SK-N-SH (cell line): Measurements from ENCODE around the gene SBF2. TPM values are rescaled to one million over a fixed set of nuclear protein-coding genes. Genes with fewer than 3 reads are reported as not detected.

Source experiments
- CTCF ChIA-PET: fragments of 300-600, 350-600 bp; formaldehyde crosslinking; extraction: SDS; loops from one replicate; lab custom pipeline; 2021; lab: Yijun Ruan, JAX
- POLR2A ChIA-PET: fragments of 350-600 bp; sonication (Branson Sonifier 250); formaldehyde crosslinking; extraction: SDS; loops from one replicate; lab custom pipeline; 2020; ENCODE audit warnings: antibody characterized with exemption, inconsistent platforms; lab: Yijun Ruan, JAX
- DNase-seq: peaks from one replicate; pipeline ENCODE4 v3.0.0; 2012
- H2AFZ ChIP-seq: fragments of 200-600 bp; sonication (generic); 2 replicates; pipeline ENCODE4 v1.8.1; 2016; ENCODE audit warnings: antibody characterized with exemption, mild to moderate bottlenecking, low read depth
- H3F3A ChIP-seq: fragments of 200-600 bp; sonication (generic); replicated peaks from 2 replicates; pipeline ENCODE3; 2016; ENCODE audit warnings: antibody characterized with exemption, mild to moderate bottlenecking; ENCODE audit not compliant: insufficient read depth
- H3K27ac ChIP-seq, 2 experiments: fragments of 200-500 bp in 1 of 2; fragments of 200-600 bp in 1 of 2; sonication (Bioruptor generic) in 1 of 2; sonication (generic), shearing (Covaris generic) in 1 of 2; 2 replicates each; pipeline versions ENCODE4 v1.5.1 to v1.6.1; 2014 to 2016; ENCODE audit warnings: low read depth in 2 of 2, inconsistent platforms in 1 of 2, low read length in 1 of 2, mild to moderate bottlenecking in 1 of 2, mixed read lengths in 1 of 2
- H3K27me3 ChIP-seq: fragments of 200-600 bp; sonication (generic), shearing (Covaris generic); 2 replicates; pipeline ENCODE4 v1.6.1; 2016; ENCODE audit warnings: mixed run types; ENCODE audit not compliant: insufficient read depth
- H3K36me3 ChIP-seq, 2 experiments: fragments of 200-500 bp in 1 of 2; fragments of 200-600 bp in 1 of 2; sonication (Bioruptor generic) in 1 of 2; sonication (generic) in 1 of 2; replicated peaks in 1 of 2; 2 replicates each; pipeline versions ENCODE3 to v1.5.1; 2014 to 2016; ENCODE audit warnings: low read length in 1 of 2, mild to moderate bottlenecking in 1 of 2; ENCODE audit not compliant: insufficient read depth in 2 of 2, control insufficient read depth in 1 of 2
- H3K4me1 ChIP-seq, 2 experiments: fragments of 200-500 bp in 1 of 2; fragments of 200-600 bp in 1 of 2; sonication (Bioruptor generic) in 1 of 2; sonication (generic), shearing (Covaris generic) in 1 of 2; 2 replicates each; pipeline versions ENCODE4 v1.5.1 to v1.6.1; 2014 to 2016; ENCODE audit warnings: low read depth in 1 of 2, low read length in 1 of 2, mixed run types in 1 of 2; ENCODE audit not compliant: insufficient read depth in 2 of 2, control insufficient read depth in 1 of 2
- H3K4me2 ChIP-seq: fragments of 200-600 bp; sonication (generic), shearing (Covaris generic); 2 replicates; pipeline ENCODE4 v1.6.1; 2017; ENCODE audit warnings: mixed run types
- H3K4me3 ChIP-seq, 2 experiments: fragments of 200-500 bp in 1 of 2; fragments of 200-600 bp in 1 of 2; sonication (Bioruptor generic) in 1 of 2; sonication (generic), shearing (Covaris generic) in 1 of 2; 2 replicates each; pipeline versions ENCODE4 v1.5.1 to v1.8.1; 2014 to 2016; ENCODE audit warnings: low read depth in 2 of 2, inconsistent platforms in 1 of 2, low read length in 1 of 2, mild to moderate bottlenecking in 1 of 2, mixed read lengths in 1 of 2, moderate library complexity in 1 of 2
- H3K79me2 ChIP-seq: fragments of 200-600 bp; sonication (generic); 2 replicates; pipeline ENCODE4 v1.8.1; 2017; ENCODE audit warnings: mild to moderate bottlenecking; ENCODE audit not compliant: insufficient read depth
- H3K9ac ChIP-seq: fragments of 200-600 bp; sonication (generic); 2 replicates; pipeline ENCODE4 v1.6.1; 2017; ENCODE audit warnings: mixed run types
- H3K9me2 ChIP-seq: fragments of 200-600 bp; sonication (generic); 2 replicates; pipeline ENCODE4 v1.6.1; 2017; ENCODE audit warnings: mixed run types
- H3K9me3 ChIP-seq: fragments of 200-600 bp; sonication (generic); 2 replicates; pipeline ENCODE4 v1.6.1; 2017; ENCODE audit warnings: mixed run types, mild to moderate bottlenecking, moderate library complexity
- H4K20me1 ChIP-seq: fragments of 200-600 bp; sonication (generic); 2 replicates; pipeline ENCODE4 v1.6.1; 2017; ENCODE audit warnings: mild to moderate bottlenecking, mixed run types; ENCODE audit not compliant: insufficient read depth
- CTCF ChIP-seq: fragments of 200-600 bp; sonication (generic); IDR thresholded peaks from 2 replicates; pipeline ENCODE4 v1.6.1; 2017; ENCODE audit warnings: antibody characterized with exemption, mild to moderate bottlenecking, moderate library complexity
- FOSL2 ChIP-seq: IDR thresholded peaks from 2 replicates; pipeline ENCODE4 v1.4.0; 2012; ENCODE audit warnings: low read depth, mild to moderate bottlenecking, moderate library complexity, borderline replicate concordance
- FOXJ3 ChIP-seq: sonication (generic); formaldehyde crosslinking; IDR thresholded peaks from 2 replicates; pipeline ENCODE4 v1.5.1; 2020; ENCODE audit warnings: mild to moderate bottlenecking, missing genetic modification reagents
- RAD21 ChIP-seq: IDR thresholded peaks from 2 replicates; pipeline ENCODE4 v1.6.1; 2012; ENCODE audit warnings: mild to moderate bottlenecking, low read length
- REST ChIP-seq: IDR thresholded peaks from 2 replicates; pipeline ENCODE4 v1.6.1; 2012; ENCODE audit warnings: mild to moderate bottlenecking, low read depth, low read length, moderate library complexity
- SMC3 ChIP-seq: IDR thresholded peaks from 2 replicates; pipeline ENCODE4 v1.6.1; 2012; ENCODE audit warnings: low read depth, low read length, improper control_type of control experiment
- TAF1 ChIP-seq: IDR thresholded peaks from 2 replicates; pipeline ENCODE4 v1.6.1; 2012; ENCODE audit warnings: low read depth, mild to moderate bottlenecking, low read length, moderate library complexity, borderline replicate concordance
- ZBTB33 ChIP-seq: IDR thresholded peaks from 2 replicates; pipeline ENCODE4 v1.4.0; 2012; ENCODE audit warnings: low read depth, borderline replicate concordance
- WGBS: methylation state at CpG from one replicate; pipeline ENCODE4 v1.1.6; 2017; ENCODE audit warnings: low lambda C conversion rate; 5-methylcytosine and 5-hydroxymethylcytosine counted together
- polyA plus RNA-seq, 3 experiments: library from polyadenylated mRNA; depleted of rRNA; stranded (reverse); fragments of >200 nt; gene quantifications; 2 replicates each; pipeline ENCODE4 v1.2.3, GENCODE V29; 2012

The SBF2 gene
- polyA plus RNA-seq, 1 of the 3 experiments (the other 2 are of a cell fraction), result 23.0 TPM

GRCh38 chr11:9748361-9748970, 545.6 kb downstream of the SBF2 start:
- no peaks in the 10 kb centered on the region for H3K9me3 ChIP-seq
- no peaks in the 10 kb centered on the region for H3K27me3 ChIP-seq
- ChIA-PET CTCF (interaction anchor here (0.6 to 4.2 kb wide), 28 partner anchors 9 to 770 kb away, joined by 3 to 23 read pairs (median 4); partner anchors contain the start of genes SWAP70 and WEE1), POLR2A (interaction anchor here (0.6 to 1.6 kb wide), 3 partner anchors 150 to 288 kb away, joined by 3 to 5 read pairs (median 3); partner anchors contain the start of gene ZNF143)
- no peaks in the 10 kb centered on the region for H4K20me1 ChIP-seq
- WGBS, result 57% methylated on average over 7 of the region's 7 CpGs
- H3K79me2 ChIP-seq, result no peaks in the 10 kb centered on the region; the same call in 1 of the 2 replicates
- H3K4me1 ChIP-seq, result peaks cover 5 to 11% of the 10 kb centered on the region in 2 experiments; a peak in 3 of 4 replicates
- H3K36me3 ChIP-seq, result peaks cover 16 to 32% of the 10 kb centered on the region in 2 experiments
- H3F3A ChIP-seq, result peaks cover 19% of the 10 kb centered on the region
- H2AFZ ChIP-seq, result no peak overlapping the region
- DNase-seq, result peak; percentile 70
- H3K4me2 ChIP-seq, result no peak overlapping the region
- H3K27ac ChIP-seq, result 0 out of 4 replicates have a peak overlapping the region, but pooled peaks of 1 of the 2 experiments have one; percentile 6
- TF ChIP-seq SMC3 (peak; percentile 66), FOXJ3 (no peak), FOSL2 (no peak), TAF1 (no peak), RAD21 (peak; percentile 87), CTCF (peak; percentile 73), ZBTB33 (no peak), REST (0 out of 2 replicates have a peak, but pooled peaks have one; percentile 12)
- H3K9ac ChIP-seq, result no peak overlapping the region
- H3K9me2 ChIP-seq, result no peaks in the 10 kb centered on the region
- no peak overlapping the region for H3K4me3 ChIP-seq
